Pancreas (tissue), 10 donors: ENCODE results near the gene MYL3. TPM values are rescaled to one million over a fixed set of nuclear protein-coding genes. Genes with fewer than 3 reads are reported as not detected.

Experiments
- ATAC-seq, 4 donors: fragments of 200-7000 bp; cut with Tn5 transposase; one replicate each; pipeline versions ENCODE4 v1.8.0 to v1.9.1; 2020; ENCODE audit warnings: mild to moderate bottlenecking in 4 of 4, moderate library complexity in 4 of 4
- DNase-seq, 6 donors: peaks; one replicate each; pipeline ENCODE4 v3.0.0-alpha.2; 2020
- FAIRE-seq: peaks from 2 replicates; lab custom pipeline; 2012; peaks lifted over from hg19 to GRCh38; lab: Jason Lieb, UNC
- H3K27ac ChIP-seq, 4 donors: fragments of 200-600 bp; sonication (generic); 1 replicate in 3 of 4; 2 replicates in 1 of 4; pipeline versions ENCODE4 v1.5.0 to v1.8.0; 2020
- H3K27me3 ChIP-seq, 4 donors: fragments of 200-600 bp; one replicate each; pipeline ENCODE4 v1.8.0; 2021
- H3K36me3 ChIP-seq, 3 donors: fragments of 200-600 bp; sonication (generic) in 1 of 3; one replicate each; pipeline versions ENCODE4 v1.5.0 to v1.8.0; 2020 to 2021
- H3K4me1 ChIP-seq, 3 donors: fragments of 200-600 bp; one replicate each; pipeline ENCODE4 v1.8.0; 2021
- H3K4me3 ChIP-seq, 4 donors: fragments of 200-600 bp; sonication (generic) in 2 of 4; one replicate each; pipeline versions ENCODE4 v1.5.0 to v1.8.0; 2020 to 2021
- H3K9me3 ChIP-seq, 4 donors: fragments of 200-600 bp; one replicate each; pipeline ENCODE4 v1.8.0; 2021
- WGBS, 2 donors: extraction: QIAGEN DNeasy Blood & Tissue Kit; methylation state at CpG; one replicate each; pipeline ENCODE4 v1.1.7; 2013; 5-methylcytosine and 5-hydroxymethylcytosine counted together
- intact Hi-C, 3 donors: fragments of 100-400 bp; cut with DNase I; formaldehyde crosslinking; loops; one replicate each; pipeline versions ENCODE4 v1.11.1 to v1.14.2; 2022
- polyA plus RNA-seq, 2 donors: library from polyadenylated mRNA; stranded (reverse); fragments of 200-250 nt; gene quantifications; one replicate each; pipeline ENCODE4 v1.2.3, GENCODE V29; 2013
- total RNA-seq, 6 donors: library from RNA; stranded (reverse); fragmentation: NEBNext Ultra II Directional in 4 of 6; extraction: Animal tissue kit (Norgen Biotek cat#: 25700) in 4 of 6; gene quantifications; one replicate each; pipeline versions ENCODE4 v1.2.1 to v1.2.4, GENCODE V29; 2021 to 2023
- TF ChIP-seq, protein P1 (sequence below), 4 donors: fragments of 200-600 bp; sonication (generic) in 3 of 4; IDR thresholded peaks; one replicate each; pipeline versions ENCODE4 v1.5.0 to v1.8.0; 2021; ENCODE audit warnings: antibody characterized with exemption in 4 of 4
- donor health status: healthy with polysubstance abuse.
- donor health status: DM: no; HTN: no; CAD: no; lungs with moderate emphysema.
- donor health status: DM: no; HTN: no; CAD: no.
- donor health status: control.
- donor health status: control.
- donor health status: Bipolar disorder and iron deficiency.
- donor health status: DM: yes; HTN: yes; CAD: no.
- donor health status: DM: no; HTN: no; CAD: no.
- donor health status: DM: no; HTN: no; CAD: no.
- donor health status: DM: yes; HTN: yes; CAD: no.

Gene MYL3
- total and polyA plus RNA-seq, 8 donors = 0.26 to 2.5 (median 0.71) TPM; not detected in 2

DNA sequence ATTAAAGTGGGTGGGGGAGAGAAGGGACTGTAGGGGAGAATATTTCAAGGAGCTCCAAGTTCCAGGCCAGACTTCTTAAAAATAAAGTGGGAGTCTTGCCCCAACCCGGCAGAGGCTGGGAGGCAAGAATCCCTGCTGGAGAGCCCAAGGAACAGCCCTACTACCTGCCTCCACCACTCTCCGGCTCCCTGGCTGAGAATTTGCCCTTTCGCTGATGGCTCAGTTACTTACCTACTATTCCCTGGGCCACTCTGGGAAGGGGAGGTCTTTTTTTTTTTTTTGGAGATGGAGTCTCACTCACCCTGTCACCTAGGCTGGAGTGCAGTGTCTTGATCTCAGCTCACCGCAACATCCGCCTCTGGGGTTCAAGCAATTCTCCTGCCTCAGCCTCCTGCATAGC lies 15.5 kb downstream of the MYL3 start:
- FAIRE-seq (no peak), ATAC-seq (no peak), DNase-seq (no peak)
- H3K4me3 ChIP-seq = no peak overlapping the region
- 93 to 94% methylated on average over 5 of the region's 5 CpGs for WGBS, 2 donors
- TF ChIP-seq, protein P1, sequence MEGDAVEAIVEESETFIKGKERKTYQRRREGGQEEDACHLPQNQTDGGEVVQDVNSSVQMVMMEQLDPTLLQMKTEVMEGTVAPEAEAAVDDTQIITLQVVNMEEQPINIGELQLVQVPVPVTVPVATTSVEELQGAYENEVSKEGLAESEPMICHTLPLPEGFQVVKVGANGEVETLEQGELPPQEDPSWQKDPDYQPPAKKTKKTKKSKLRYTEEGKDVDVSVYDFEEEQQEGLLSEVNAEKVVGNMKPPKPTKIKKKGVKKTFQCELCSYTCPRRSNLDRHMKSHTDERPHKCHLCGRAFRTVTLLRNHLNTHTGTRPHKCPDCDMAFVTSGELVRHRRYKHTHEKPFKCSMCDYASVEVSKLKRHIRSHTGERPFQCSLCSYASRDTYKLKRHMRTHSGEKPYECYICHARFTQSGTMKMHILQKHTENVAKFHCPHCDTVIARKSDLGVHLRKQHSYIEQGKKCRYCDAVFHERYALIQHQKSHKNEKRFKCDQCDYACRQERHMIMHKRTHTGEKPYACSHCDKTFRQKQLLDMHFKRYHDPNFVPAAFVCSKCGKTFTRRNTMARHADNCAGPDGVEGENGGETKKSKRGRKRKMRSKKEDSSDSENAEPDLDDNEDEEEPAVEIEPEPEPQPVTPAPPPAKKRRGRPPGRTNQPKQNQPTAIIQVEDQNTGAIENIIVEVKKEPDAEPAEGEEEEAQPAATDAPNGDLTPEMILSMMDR (IDR thresholded peaks at IDR 0.05) = no peak
- intact Hi-C loops = no loop called here
- no peak overlapping the region for H3K27ac ChIP-seq
- no peaks in the 10 kb centered on the region for H3K36me3 ChIP-seq
- peaks cover 0 to 3% (median 0%) of the 10 kb centered on the region in 3 donors for H3K4me1 ChIP-seq
- H3K27me3 ChIP-seq = no peaks in the 10 kb centered on the region
- no peaks in the 10 kb centered on the region for H3K9me3 ChIP-seq

DNA sequence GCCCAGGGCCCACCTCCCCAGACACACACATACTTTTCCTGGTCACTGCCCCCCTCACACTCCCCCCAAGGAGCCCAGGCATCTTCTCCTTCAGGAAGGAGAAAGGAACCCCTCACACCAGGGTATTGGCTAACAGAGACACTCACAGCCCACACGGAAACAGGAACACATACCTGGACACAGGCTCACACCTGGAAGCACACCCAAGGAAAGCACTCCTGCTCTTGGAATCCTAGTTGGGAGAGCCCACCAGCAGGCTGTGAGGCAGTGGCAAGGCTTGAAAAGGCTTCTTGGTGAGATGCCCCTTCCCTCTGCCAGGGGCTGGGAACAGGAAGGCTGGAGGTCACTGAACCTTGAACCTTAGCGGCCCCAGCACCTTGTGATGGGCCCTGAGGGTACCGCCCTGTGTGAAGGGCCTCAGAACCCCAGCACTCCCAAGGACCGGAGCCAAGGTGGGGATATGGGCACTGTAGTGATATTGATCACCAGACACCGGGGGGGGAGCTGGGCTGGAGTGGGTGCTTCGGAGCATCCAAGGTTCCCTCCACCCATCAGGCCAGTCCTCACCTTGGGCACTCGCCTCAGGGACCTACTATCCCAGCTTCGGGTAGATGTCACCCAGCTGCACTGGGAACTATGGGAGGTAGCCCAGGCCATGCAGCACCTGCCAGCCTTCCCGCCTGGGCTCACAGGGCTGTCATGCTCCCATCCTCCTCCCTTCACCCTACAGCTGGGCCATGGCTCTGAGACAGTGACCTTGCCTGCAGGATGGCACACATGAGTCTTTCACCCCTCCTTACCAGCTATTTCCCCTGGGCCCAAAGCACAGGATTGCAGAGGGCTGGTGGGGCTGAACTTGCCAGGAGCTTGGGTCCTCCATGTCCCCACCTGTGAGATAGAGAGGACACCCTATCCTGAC lies 16.4 kb downstream of the MYL3 start:
- DNase-seq = peak in 2 of 6 donors; percentile 42 to 63
- WGBS, 2 donors = 77 to 80% methylated on average over 8 to 9 of the region's 9 CpGs
- peak overlapping the region in 2 of 4 donors; percentile 46 to 59 for H3K4me3 ChIP-seq

DNA sequence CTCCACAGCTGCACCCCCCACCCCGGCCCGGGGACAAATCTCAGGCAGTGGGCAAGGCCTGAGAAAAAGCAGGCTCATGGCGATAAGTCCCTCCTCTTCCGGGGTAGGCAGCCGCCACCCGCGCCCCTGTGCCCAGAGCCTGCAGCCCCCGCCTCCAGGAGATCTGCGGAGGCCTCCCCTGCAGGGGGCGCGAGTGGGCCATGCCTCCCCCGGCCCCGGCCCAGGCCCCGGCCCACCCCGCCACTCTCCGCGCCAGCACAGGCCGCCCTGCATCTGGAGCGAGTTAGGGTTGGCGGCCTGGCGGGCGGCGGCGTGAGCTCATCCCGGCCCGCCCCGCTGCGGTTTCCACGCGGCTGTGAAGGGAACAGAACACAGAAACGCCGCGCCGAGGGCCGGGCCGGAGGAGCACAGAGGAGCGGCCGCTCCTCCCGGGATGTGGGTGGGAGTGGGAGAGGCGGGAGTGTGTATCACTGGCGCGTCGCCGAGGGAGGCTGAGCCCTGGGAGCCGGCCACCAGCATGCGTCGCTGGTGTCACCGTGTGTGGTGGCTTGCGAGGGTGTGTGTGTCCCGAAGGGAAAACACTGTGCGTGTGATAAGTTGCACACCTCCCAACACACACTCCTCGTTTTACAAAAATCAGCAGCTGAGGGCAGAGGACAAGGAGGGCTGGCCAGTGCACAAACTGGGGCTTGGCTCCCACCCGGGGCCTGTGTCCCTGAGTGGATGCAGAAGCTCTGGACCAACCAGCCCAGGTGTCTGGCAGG lies 17.2 kb downstream of the MYL3 start:
- FAIRE-seq = no peak
- WGBS, 2 donors = 1% methylated on average over 53 of the region's 53 CpGs
- TF ChIP-seq, protein P1 (IDR thresholded peaks at IDR 0.05) = peak; percentile 26 to 52 (median 41)
- Histone ChIP-seq H3K27ac (peak overlapping the region; percentile 68 to 89 (median 81)), H3K9me3 (no peaks in the 10 kb centered on the region), H3K4me1 (peaks cover 0 to 3% (median 0%) of the 10 kb centered on the region in 3 donors), H3K36me3 (no peaks in the 10 kb centered on the region), H3K4me3 (peak overlapping the region; percentile 34 to 59 (median 48)), H3K27me3 (no peaks in the 10 kb centered on the region)
- intact Hi-C loops = no loop called here
- DNase-seq = peak; percentile 82 to 91 (median 87)
- ATAC-seq = peak; percentile 82 to 93 (median 90)

More for the DNA sequence above, 16.4 kb downstream of the MYL3 start:
- intact Hi-C loops = no loop called here
- Histone ChIP-seq H3K27me3 (no peaks in the 10 kb centered on the region), H3K4me1 (peaks cover 0 to 3% (median 0%) of the 10 kb centered on the region in 3 donors), H3K36me3 (no peaks in the 10 kb centered on the region), H3K9me3 (no peaks in the 10 kb centered on the region), H3K27ac (peak overlapping the region; percentile 68 to 89 (median 81))
- TF ChIP-seq, protein P1 (IDR thresholded peaks at IDR 0.05) = no peak
- ATAC-seq (no peak), FAIRE-seq (no peak)

- peak in 5 of 6 donors; percentile 72 to 87 (median 74) for DNase-seq
Observed at GRCh38 chr3:46845397-46845859, 17.8 kb downstream of the MYL3 start.

More at GRCh38 chr3:46845397-46845859, 17.8 kb downstream of the MYL3 start:
- Histone ChIP-seq H3K36me3 (no peaks in the 10 kb centered on the region), H3K27ac (peak overlapping the region; percentile 68 to 89 (median 81)), H3K9me3 (no peaks in the 10 kb centered on the region), H3K4me3 (peak overlapping the region; percentile 34 to 59 (median 48)), H3K27me3 (no peaks in the 10 kb centered on the region), H3K4me1 (peaks cover 0 to 3% (median 0%) of the 10 kb centered on the region in 3 donors)
- FAIRE-seq (no peak), ATAC-seq (peak; percentile 78 to 83 (median 80))
- 2 to 8% methylated on average over 23 of the region's 23 CpGs for WGBS, 2 donors
- TF ChIP-seq, protein P1 (IDR thresholded peaks at IDR 0.05) = no peak
- intact Hi-C loops = no loop called here
